Measurements from ENCODE around the gene RSPO3. TPM values are rescaled to one million over a fixed set of nuclear protein-coding genes. Genes with fewer than 3 reads are reported as not detected.
A peak's percentile ranks its signal among the peaks of the same experiment; 100 is the strongest.

The RSPO3 gene
- total and polyA plus RNA-seq, 11 donors = 0.15 to 2.1 (median 0.37) TPM; not detected in 1

DNA sequence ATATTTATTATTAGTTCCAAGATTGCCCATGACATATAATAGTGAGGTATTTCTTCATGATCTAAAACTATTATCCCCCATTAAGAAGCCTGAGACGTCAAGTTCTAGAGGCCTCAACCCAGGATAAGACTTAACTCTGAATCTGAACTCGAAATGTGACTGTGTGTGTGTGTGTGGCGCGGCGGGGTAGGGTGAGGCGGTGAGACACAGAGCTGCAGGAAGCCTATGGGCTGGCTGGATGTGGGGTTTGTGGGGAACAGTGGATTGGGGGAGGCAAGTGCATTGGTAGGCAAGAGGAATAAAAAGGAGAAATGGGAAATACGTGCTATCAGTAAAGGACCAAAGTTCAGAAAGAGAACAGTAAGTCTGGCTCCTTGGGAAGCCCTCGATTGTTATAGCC lies 81.6 kb downstream of the RSPO3 start:
- 89 to 91% (median 90%) methylated on average over 8 of the region's 8 CpGs for WGBS, 4 donors
- Histone ChIP-seq H3K27me3 (no peaks in the 10 kb centered on the region), H3K4me3 (no peak overlapping the region), H3K4me1 (peaks cover 0 to 30% (median 0%) of the 10 kb centered on the region in 12 donors), H3K9me3 (no peaks in the 10 kb centered on the region), H3K36me3 (no peaks in the 10 kb centered on the region), H3K27ac (peak overlapping the region in 1 of 12 donors; percentile 23)
- TF ChIP-seq, protein P1, sequence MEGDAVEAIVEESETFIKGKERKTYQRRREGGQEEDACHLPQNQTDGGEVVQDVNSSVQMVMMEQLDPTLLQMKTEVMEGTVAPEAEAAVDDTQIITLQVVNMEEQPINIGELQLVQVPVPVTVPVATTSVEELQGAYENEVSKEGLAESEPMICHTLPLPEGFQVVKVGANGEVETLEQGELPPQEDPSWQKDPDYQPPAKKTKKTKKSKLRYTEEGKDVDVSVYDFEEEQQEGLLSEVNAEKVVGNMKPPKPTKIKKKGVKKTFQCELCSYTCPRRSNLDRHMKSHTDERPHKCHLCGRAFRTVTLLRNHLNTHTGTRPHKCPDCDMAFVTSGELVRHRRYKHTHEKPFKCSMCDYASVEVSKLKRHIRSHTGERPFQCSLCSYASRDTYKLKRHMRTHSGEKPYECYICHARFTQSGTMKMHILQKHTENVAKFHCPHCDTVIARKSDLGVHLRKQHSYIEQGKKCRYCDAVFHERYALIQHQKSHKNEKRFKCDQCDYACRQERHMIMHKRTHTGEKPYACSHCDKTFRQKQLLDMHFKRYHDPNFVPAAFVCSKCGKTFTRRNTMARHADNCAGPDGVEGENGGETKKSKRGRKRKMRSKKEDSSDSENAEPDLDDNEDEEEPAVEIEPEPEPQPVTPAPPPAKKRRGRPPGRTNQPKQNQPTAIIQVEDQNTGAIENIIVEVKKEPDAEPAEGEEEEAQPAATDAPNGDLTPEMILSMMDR (IDR thresholded peaks at IDR 0.05) = no peak
- no peak for TF ChIP-seq POLR2A (IDR thresholded peaks at IDR 0.05)
- DNase-seq (no peak), ATAC-seq (no peak)
- intact Hi-C loops (cut with DNase I) = no loop called here

DNA sequence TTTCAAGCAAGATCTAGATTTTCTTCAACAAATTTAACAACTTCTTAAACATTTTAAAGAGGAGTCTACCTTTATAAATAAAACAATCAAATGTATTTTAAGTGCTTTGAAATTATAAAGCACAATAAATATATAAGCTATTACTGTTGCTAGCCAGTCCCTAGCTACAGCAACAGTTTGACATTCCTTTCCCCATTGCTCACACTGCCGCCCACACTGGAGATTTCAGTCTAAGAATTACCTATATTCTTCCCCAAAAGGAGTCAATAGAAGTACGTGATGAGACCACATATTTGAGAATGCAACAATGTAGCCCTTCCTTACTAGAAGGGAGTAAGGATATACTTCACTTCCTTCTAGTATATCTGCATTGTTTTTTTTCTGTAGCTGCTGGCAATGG lies 82.8 kb downstream of the RSPO3 start:
- Histone ChIP-seq H3K27me3 (no peaks in the 10 kb centered on the region), H3K27ac (no peak overlapping the region), H3K9me3 (no peaks in the 10 kb centered on the region), H3K4me3 (no peak overlapping the region), H3K36me3 (no peaks in the 10 kb centered on the region), H3K4me1 (peaks cover 0 to 31% (median 0%) of the 10 kb centered on the region in 12 donors)
- no peak for TF ChIP-seq POLR2A (IDR thresholded peaks at IDR 0.05)
- TF ChIP-seq, protein P1 (IDR thresholded peaks at IDR 0.05) = no peak
- intact Hi-C loops (cut with DNase I) = no loop called here
- ATAC-seq (no peak), DNase-seq (no peak)
- 48 to 69% (median 54%) methylated on average over 2 of the region's 2 CpGs for WGBS, 4 donors

DNA sequence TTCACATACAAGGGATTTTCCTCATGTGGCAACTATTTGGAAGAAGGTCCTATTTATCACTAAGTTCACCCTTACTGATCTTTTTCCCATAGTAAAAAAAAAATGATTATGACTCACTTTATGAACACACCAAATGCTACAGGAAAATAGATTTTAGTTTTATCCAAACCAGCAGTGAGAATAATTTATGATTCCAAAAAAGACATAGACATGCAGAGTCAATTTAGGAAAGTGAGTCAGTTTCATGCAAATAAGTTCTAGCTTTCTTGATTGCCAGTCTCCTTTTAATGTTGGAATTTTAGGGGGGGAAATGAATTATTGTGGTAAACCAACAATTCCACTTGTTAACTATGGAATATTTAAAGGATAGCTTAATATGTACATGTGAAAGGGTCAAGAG lies 84.2 kb downstream of the RSPO3 start:
- DNase-seq (no peak), ATAC-seq (no peak)
- TF ChIP-seq, protein P1 (IDR thresholded peaks at IDR 0.05) = no peak
- no peak for TF ChIP-seq POLR2A (IDR thresholded peaks at IDR 0.05)
- Histone ChIP-seq H3K9me3 (no peaks in the 10 kb centered on the region), H3K27me3 (no peaks in the 10 kb centered on the region), H3K27ac (no peak overlapping the region), H3K4me1 (peaks cover 0 to 36% (median 0%) of the 10 kb centered on the region in 12 donors), H3K36me3 (no peaks in the 10 kb centered on the region), H3K4me3 (peak overlapping the region in 1 of 12 donors; percentile 2)
- intact Hi-C loops (cut with DNase I) = no loop called here

DNA sequence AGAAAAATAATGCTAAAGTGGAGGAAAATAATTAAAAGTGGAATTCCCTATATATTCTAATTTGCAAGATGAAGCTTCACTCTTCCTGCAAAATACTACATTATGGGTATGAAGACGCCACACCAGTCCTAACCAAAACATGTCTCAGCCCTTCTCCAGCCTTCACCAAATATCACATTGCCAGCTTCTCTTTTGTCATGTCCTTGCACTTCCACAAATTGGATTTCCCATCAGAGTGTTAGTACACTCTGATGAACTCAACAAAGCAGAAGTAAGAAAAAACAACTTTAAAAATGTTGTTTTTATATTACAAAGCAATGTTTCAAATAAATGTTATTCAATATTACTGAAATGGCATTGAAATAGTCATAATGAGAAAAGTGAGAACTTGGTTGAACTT lies 85.8 kb downstream of the RSPO3 start:
- TF ChIP-seq POLR2A (IDR thresholded peaks at IDR 0.05) = no peak
- TF ChIP-seq, protein P1 (IDR thresholded peaks at IDR 0.05) = no peak
- H3K9me3 ChIP-seq = no peaks in the 10 kb centered on the region
- intact Hi-C loops (cut with DNase I) = no loop called here
- H3K4me3 ChIP-seq = no peak overlapping the region
- DNase-seq (no peak), ATAC-seq (no peak)
- peaks cover 0 to 26% (median 0%) of the 10 kb centered on the region in 12 donors for H3K4me1 ChIP-seq
- H3K36me3 ChIP-seq = no peaks in the 10 kb centered on the region
- WGBS, 4 donors = 85 to 92% (median 86%) methylated on average over 1 of the region's 1 CpG
- no peaks in the 10 kb centered on the region for H3K27me3 ChIP-seq
- peak overlapping the region in 1 of 12 donors; percentile 84 for H3K27ac ChIP-seq
